CD8-positive, alpha-beta memory T cell (primary cell): ENCODE measurements around the gene NEURL4. TPM values are rescaled to one million over a fixed set of nuclear protein-coding genes. Genes with fewer than 3 reads are reported as not detected.
A peak's percentile ranks its signal among the peaks of the same experiment; 100 is the strongest.

Experiments
- CTCF ChIA-PET: fragments of 350-600 bp; sonication (Branson Sonifier 250); formaldehyde crosslinking; loops from one replicate; lab custom pipeline; 2021; ENCODE audit warnings: antibody characterized with exemption; lab: Charles Lee
- POLR2A ChIA-PET: fragments of 350-600 bp; sonication (Branson Sonifier 250); formaldehyde crosslinking; loops from one replicate; lab custom pipeline; 2021; ENCODE audit warnings: antibody characterized with exemption; lab: Charles Lee
- DNase-seq, 5 donors: peaks; one replicate each; pipeline versions ENCODE4 v3.0.0 to v3.0.0-alpha.2; 2020 to 2022; ENCODE audit warnings: mixed read lengths in 1 of 5
- H3K27ac ChIP-seq: one replicate; pipeline ENCODE4 v1.7.0; 2013; ENCODE audit warnings: low read depth, mild to moderate bottlenecking, low read length, moderate library complexity
- H3K27me3 ChIP-seq: 2 replicates; pipeline ENCODE4 v1.7.0; 2013; ENCODE audit warnings: low read length, mild to moderate bottlenecking; ENCODE audit not compliant: insufficient read depth, poor library complexity, severe bottlenecking
- H3K36me3 ChIP-seq: 2 replicates; pipeline ENCODE4 v1.7.0; 2013; ENCODE audit warnings: mild to moderate bottlenecking, low read length, moderate library complexity; ENCODE audit not compliant: insufficient read depth
- H3K4me1 ChIP-seq: 2 replicates; pipeline ENCODE4 v1.7.0; 2013; ENCODE audit warnings: mild to moderate bottlenecking, low read length, moderate library complexity; ENCODE audit not compliant: insufficient read depth
- H3K4me3 ChIP-seq: 2 replicates; pipeline ENCODE4 v1.7.0; 2013; ENCODE audit warnings: mild to moderate bottlenecking, low read length
- H3K9me3 ChIP-seq: 2 replicates; pipeline ENCODE4 v1.7.0; 2013; ENCODE audit warnings: mild to moderate bottlenecking, low read length
- H3K27ac Mint-ChIP-seq, 8 donors: one replicate each; pipeline ENCODE4 v1.8.0; 2020 to 2021; ENCODE audit warnings: mixed read lengths in 8 of 8, mild to moderate bottlenecking in 6 of 8, inconsistent platforms in 3 of 8, moderate library complexity in 3 of 8
- H3K27me3 Mint-ChIP-seq, 2 donors: one replicate each; pipeline ENCODE4 v1.8.0; 2020 to 2021; ENCODE audit warnings: mixed read lengths in 2 of 2, mild to moderate bottlenecking in 1 of 2, moderate library complexity in 1 of 2
- H3K36me3 Mint-ChIP-seq, 3 donors: one replicate each; pipeline ENCODE4 v1.8.0; 2020 to 2021; ENCODE audit warnings: mixed read lengths in 3 of 3, inconsistent platforms in 1 of 3, mild to moderate bottlenecking in 1 of 3
- H3K4me1 Mint-ChIP-seq, 3 donors: one replicate each; pipeline ENCODE4 v1.8.0; 2020 to 2021; ENCODE audit warnings: mixed read lengths in 3 of 3, inconsistent platforms in 1 of 3, mild to moderate bottlenecking in 1 of 3
- H3K4me3 Mint-ChIP-seq, 7 donors: one replicate each; pipeline ENCODE4 v1.8.0; 2020 to 2021; ENCODE audit warnings: mixed read lengths in 7 of 7, mild to moderate bottlenecking in 6 of 7, moderate library complexity in 4 of 7, inconsistent platforms in 2 of 7
- H3K9me3 Mint-ChIP-seq, 5 donors: one replicate each; pipeline ENCODE4 v1.8.0; 2020 to 2022; ENCODE audit warnings: mixed read lengths in 5 of 5, mild to moderate bottlenecking in 3 of 5, moderate library complexity in 2 of 5, inconsistent platforms in 1 of 5
- polyA plus RNA-seq: library from polyadenylated mRNA; unstranded; fragments of 300-500 nt; fragmentation: Illumina TruSeq; gene quantifications from one replicate; pipeline ENCODE4 v1.2.3, GENCODE V29; 2021
- total RNA-seq, 2 experiments: library from RNA; stranded (reverse); gene quantifications; one replicate each; pipeline ENCODE4 v1.2.3, GENCODE V29; 2021

The NEURL4 gene
- total and polyA plus RNA-seq, 3 experiments from 2014 or later: 2.7 to 60.7 (median 60.1) TPM

DNA sequence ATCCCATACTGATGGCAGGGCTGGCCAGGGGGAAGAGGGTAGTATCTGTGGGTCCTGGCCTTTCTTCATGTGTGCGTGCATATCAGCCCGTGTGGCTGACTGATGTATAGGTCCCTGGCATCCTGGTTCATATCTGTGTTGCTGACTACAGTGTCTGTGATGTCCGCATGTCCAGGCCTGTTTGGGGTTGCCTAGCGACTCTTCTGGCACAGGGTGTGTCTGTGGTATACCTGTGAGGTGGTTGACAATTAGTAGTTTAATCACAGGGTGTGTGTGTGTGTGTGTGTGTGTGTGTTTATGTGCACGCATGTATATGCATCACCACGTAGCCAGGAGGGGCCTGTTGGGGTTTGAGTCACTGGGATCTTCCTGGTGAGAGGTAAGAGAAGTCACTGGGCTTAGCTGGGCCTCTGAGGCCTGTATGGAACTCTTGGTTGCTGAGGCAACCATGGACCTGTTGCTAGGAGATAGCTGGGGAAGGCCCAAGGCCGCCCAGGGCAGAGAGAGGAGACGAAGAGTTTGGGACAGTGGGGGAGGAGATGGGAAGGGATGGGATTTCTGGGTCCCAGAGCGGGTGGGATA lies 25.2 kb upstream of the NEURL4 start:
- CTCF ChIA-PET: interaction anchor here (0.9 to 5.5 kb wide), 9 partner anchors 9 to 230 kb away, joined by 3 to 78 read pairs (median 14); partner anchors contain the start of genes ACAP1, MPDU1, NEURL4 and SENP3
- Mint-ChIP-seq H3K27ac (peak overlapping the region in 7 of 8 donors; percentile 1 to 92 (median 70)), H3K27me3 (peaks cover 0 to 1% of the 10 kb centered on the region in 2 donors), H3K4me3 (peak overlapping the region in 2 of 7 donors; percentile 36 to 43), H3K36me3 (peaks cover 0 to 9% (median 0%) of the 10 kb centered on the region in 3 donors), H3K4me1 (peaks cover 29 to 52% (median 34%) of the 10 kb centered on the region in 3 donors), H3K9me3 (no peaks in the 10 kb centered on the region)
- Histone ChIP-seq H3K27me3 (no peaks in the 10 kb centered on the region), H3K4me1 (peaks cover 30% of the 10 kb centered on the region), H3K4me3 (no peak overlapping the region), H3K36me3 (no peaks in the 10 kb centered on the region), H3K9me3 (no peaks in the 10 kb centered on the region), H3K27ac (no peak overlapping the region)
- no peak for DNase-seq
- POLR2A ChIA-PET: interaction anchor here (1.7 to 2.3 kb wide), 2 partner anchors 30 to 207 kb away, joined by 4 to 8 read pairs; partner anchors contain the start of gene SENP3

DNA sequence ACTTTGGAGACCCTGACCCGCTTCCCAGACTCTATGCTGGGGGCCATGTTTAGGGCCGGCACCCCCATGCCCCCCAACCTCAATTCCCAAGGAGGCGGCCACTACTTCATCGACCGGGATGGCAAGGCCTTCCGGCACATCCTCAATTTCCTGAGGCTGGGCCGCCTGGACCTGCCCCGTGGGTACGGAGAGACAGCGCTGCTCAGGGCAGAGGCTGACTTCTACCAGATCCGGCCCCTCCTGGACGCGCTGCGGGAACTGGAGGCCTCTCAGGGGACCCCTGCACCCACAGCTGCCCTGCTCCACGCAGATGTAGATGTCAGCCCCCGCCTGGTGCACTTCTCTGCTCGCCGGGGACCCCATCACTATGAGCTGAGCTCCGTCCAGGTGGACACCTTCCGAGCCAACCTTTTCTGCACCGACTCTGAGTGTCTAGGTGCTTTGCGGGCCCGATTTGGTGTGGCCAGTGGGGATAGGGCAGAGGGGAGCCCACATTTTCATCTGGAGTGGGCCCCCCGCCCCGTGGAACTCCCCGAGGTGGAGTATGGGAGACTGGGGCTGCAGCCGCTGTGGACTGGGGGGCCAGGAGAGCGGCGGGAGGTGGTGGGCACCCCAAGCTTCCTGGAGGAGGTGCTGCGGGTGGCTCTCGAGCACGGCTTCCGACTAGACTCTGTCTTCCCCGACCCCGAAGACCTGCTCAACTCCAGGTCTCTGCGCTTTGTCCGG lies 23.9 kb upstream of the NEURL4 start:
- peak overlapping the region; percentile 52 for H3K4me3 ChIP-seq
- peaks cover 0 to 22% (median 0%) of the 10 kb centered on the region in 3 donors for H3K36me3 Mint-ChIP-seq
- H3K4me3 Mint-ChIP-seq: peak overlapping the region in 6 of 7 donors; percentile 83 to 93 (median 88)
- H3K4me1 ChIP-seq: peaks cover 30% of the 10 kb centered on the region
- no peak for DNase-seq
- H3K4me1 Mint-ChIP-seq: peaks cover 32 to 61% (median 34%) of the 10 kb centered on the region in 3 donors
- ChIA-PET CTCF (interaction anchor here (0.6 to 5.5 kb wide), 9 partner anchors 8 to 236 kb away, joined by 3 to 78 read pairs (median 5); partner anchors contain the start of genes ACAP1, NEURL4, SENP3 and TMEM102), POLR2A (interaction anchor here (1.3 to 1.7 kb wide), 2 partner anchors 17 to 31 kb away, joined by 4 read pairs; partner anchors contain the start of gene ACAP1)
- H3K27ac Mint-ChIP-seq: peak overlapping the region; percentile 90 to 98 (median 96)
- no peaks in the 10 kb centered on the region for H3K9me3 ChIP-seq
- H3K27ac ChIP-seq: peak overlapping the region; percentile 64
- no peaks in the 10 kb centered on the region for H3K27me3 ChIP-seq
- H3K9me3 Mint-ChIP-seq: no peaks in the 10 kb centered on the region
- peaks cover 2% of the 10 kb centered on the region for H3K36me3 ChIP-seq
- H3K27me3 Mint-ChIP-seq: no peaks in the 10 kb centered on the region

DNA sequence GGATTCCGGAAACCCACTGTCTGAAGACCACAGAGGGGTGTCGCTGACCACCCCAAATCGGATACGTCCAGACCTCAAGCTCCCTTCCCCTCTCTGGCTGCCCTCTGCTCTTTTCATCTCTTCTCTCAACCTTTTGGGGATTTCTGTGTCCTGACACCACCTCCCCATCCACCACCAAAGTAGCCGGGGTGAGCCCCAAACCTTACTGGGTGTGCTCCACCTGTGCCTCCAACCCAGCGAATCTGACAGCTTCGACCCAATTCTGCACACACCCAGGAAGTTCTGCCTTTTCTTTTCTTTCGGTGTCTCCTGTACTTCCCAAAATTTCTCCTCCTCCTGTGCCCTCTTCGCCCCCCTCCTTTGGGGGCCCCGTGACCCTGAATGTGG lies 23.4 kb upstream of the NEURL4 start:
- Histone ChIP-seq H3K27ac (peak overlapping the region; percentile 64), H3K9me3 (no peaks in the 10 kb centered on the region), H3K4me1 (peaks cover 30% of the 10 kb centered on the region), H3K36me3 (peaks cover 7% of the 10 kb centered on the region), H3K27me3 (no peaks in the 10 kb centered on the region), H3K4me3 (peak overlapping the region; percentile 52)
- ChIA-PET CTCF (interaction anchor here (0.6 to 5.3 kb wide), 6 partner anchors 8 to 236 kb away, joined by 3 to 46 read pairs (median 3); partner anchors contain the start of genes ACAP1 and SENP3), POLR2A (interaction anchor here (1.3 to 3.0 kb wide), 3 partner anchors 16 to 32 kb away, joined by 4 to 21 read pairs (median 4); partner anchors contain the start of genes ACAP1 and NEURL4)
- H3K4me1 Mint-ChIP-seq: peaks cover 32 to 61% (median 34%) of the 10 kb centered on the region in 3 donors
- peak in 1 of 5 donors; percentile 10 for DNase-seq
- no peaks in the 10 kb centered on the region for H3K27me3 Mint-ChIP-seq
- peak overlapping the region; percentile 90 to 98 (median 96) for H3K27ac Mint-ChIP-seq
- no peaks in the 10 kb centered on the region for H3K9me3 Mint-ChIP-seq
- H3K36me3 Mint-ChIP-seq: peaks cover 0 to 27% (median under 1%) of the 10 kb centered on the region in 3 donors
- peak overlapping the region; percentile 74 to 93 (median 87) for H3K4me3 Mint-ChIP-seq

GRCh38 chr17:7351665-7352502 lies 22.7 kb upstream of the NEURL4 start, which contains the start of gene KCTD11:
TSS of gene KCTD11 (plus strand) at chr17:7352162.
- Mint-ChIP-seq H3K9me3 (no peaks in the 10 kb centered on the region), H3K27me3 (no peaks in the 10 kb centered on the region), H3K4me1 (peaks cover 32 to 65% (median 34%) of the 10 kb centered on the region in 3 donors), H3K4me3 (peak within 1 kb of the TSS; percentile 83 to 93 (median 87)), H3K36me3 (peaks cover 0 to 33% (median 4%) of the 10 kb centered on the region in 3 donors), H3K27ac (peak within 1 kb of the TSS; percentile 90 to 98 (median 96))
- peaks cover 30% of the 10 kb centered on the region for H3K4me1 ChIP-seq
- H3K4me3 ChIP-seq: peak within 1 kb of the TSS; percentile 52
- peak; percentile 62 to 90 (median 80) for DNase-seq
- POLR2A ChIA-PET: interaction anchor here (1.0 to 3.0 kb wide), 4 partner anchors 15 to 336 kb away, joined by 4 to 24 read pairs (median 13); partner anchors contain the start of genes ACAP1, NEURL4, TP53 and WRAP53
- H3K9me3 ChIP-seq: no peaks in the 10 kb centered on the region
- peaks cover 14% of the 10 kb centered on the region for H3K36me3 ChIP-seq
- H3K27ac ChIP-seq: peak within 1 kb of the TSS; percentile 67
- CTCF ChIA-PET: interaction anchor here (0.5 to 9.3 kb wide), 14 partner anchors 9 to 306 kb away, joined by 3 to 79 read pairs (median 4); partner anchors contain the start of genes ACAP1 and NEURL4
- no peaks in the 10 kb centered on the region for H3K27me3 ChIP-seq

- Histone ChIP-seq H3K36me3 (peaks cover 45% of the 10 kb centered on the region), H3K4me3 (no peak overlapping the region), H3K4me1 (peaks cover 23% of the 10 kb centered on the region), H3K27ac (no peak overlapping the region), H3K9me3 (no peaks in the 10 kb centered on the region), H3K27me3 (no peaks in the 10 kb centered on the region)
- DNase-seq: no peak
- peaks cover 0 to 63% (median 11%) of the 10 kb centered on the region in 3 donors for H3K36me3 Mint-ChIP-seq
- peak overlapping the region in 3 of 7 donors; percentile 20 to 93 (median 28) for H3K4me3 Mint-ChIP-seq
- CTCF ChIA-PET: interaction anchor here (0.9 to 9.3 kb wide), 8 partner anchors 12 to 235 kb away, joined by 3 to 79 read pairs (median 4); partner anchors contain the start of genes ACAP1, MPDU1 and NEURL4
- peaks cover 24 to 56% (median 29%) of the 10 kb centered on the region in 3 donors for H3K4me1 Mint-ChIP-seq
- peak overlapping the region; percentile 36 to 96 (median 81) for H3K27ac Mint-ChIP-seq
- H3K9me3 Mint-ChIP-seq: no peaks in the 10 kb centered on the region
- no peaks in the 10 kb centered on the region for H3K27me3 Mint-ChIP-seq
- POLR2A ChIA-PET: interaction anchor here (0.7 kb wide), 1 partner anchor 12 kb away, joined by 3 read pairs; the partner anchor contains the start of gene ACAP1
Measured at GRCh38 chr17:7348478-7349242, 19.5 kb upstream of the NEURL4 start.

DNA sequence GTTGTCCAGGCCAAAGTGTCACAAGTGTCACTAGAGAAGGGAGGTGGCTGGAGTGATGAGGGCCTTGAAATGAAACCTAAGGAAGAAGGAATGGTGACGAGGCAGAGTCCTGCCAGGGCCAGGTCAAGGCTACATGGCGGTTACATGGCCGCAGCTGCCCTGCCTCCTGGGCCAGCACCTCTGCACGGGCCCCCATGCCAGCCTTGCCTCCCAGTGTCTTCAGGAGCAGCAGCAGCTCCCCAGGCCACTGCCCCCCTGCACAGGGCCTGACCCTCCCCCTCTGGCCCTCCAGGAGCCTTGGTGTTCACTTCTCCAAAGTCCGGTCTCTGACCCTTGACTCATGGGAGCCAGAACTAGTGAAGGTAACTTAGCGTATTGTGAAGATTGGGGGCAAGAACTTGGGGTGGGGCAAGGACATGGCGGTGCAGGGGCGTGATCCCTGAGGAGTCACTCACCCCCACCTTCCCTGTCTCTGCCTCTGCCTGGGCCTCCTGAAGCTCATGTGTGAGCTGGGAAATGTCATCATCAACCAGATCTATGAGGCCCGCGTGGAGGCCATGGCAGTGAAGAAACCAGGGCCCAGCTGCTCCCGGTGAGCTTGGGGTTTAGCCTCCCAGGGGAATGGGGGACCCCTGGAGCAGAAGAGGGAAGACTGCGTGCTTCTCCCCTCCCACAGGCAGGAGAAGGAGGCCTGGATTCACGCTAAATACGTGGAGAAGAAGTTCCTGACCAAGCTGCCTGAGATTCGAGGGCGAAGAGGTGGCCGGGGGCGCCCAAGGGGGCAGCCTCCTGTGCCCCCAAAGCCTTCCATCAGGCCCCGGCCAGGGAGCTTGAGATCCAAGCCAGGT lies 18.7 kb upstream of the NEURL4 start:
- Mint-ChIP-seq H3K9me3 (no peaks in the 10 kb centered on the region), H3K27me3 (no peaks in the 10 kb centered on the region), H3K4me3 (no peak overlapping the region), H3K36me3 (peaks cover 0 to 70% (median 13%) of the 10 kb centered on the region in 3 donors), H3K27ac (peak overlapping the region in 6 of 8 donors; percentile 17 to 96 (median 84)), H3K4me1 (peaks cover 23 to 48% (median 26%) of the 10 kb centered on the region in 3 donors)
- no peak for DNase-seq
- Histone ChIP-seq H3K4me1 (peaks cover 22% of the 10 kb centered on the region), H3K4me3 (no peak overlapping the region), H3K9me3 (no peaks in the 10 kb centered on the region), H3K27me3 (no peaks in the 10 kb centered on the region), H3K27ac (no peak overlapping the region), H3K36me3 (peaks cover 51% of the 10 kb centered on the region)
- POLR2A ChIA-PET: interaction anchor here (0.7 kb wide), 1 partner anchor 11 kb away, joined by 3 read pairs; the partner anchor contains the start of gene ACAP1
- CTCF ChIA-PET: interaction anchor here (0.9 to 9.3 kb wide), 5 partner anchors 12 to 24 kb away, joined by 3 to 79 read pairs (median 4); partner anchors contain the start of genes ACAP1 and NEURL4
